Left ventricle myocardium inferior (tissue), 1 donor: ENCODE data around the gene PLCB1. TPM values are rescaled to one million over a fixed set of nuclear protein-coding genes. Genes with fewer than 3 reads are reported as not detected.
"Not testable (repeated sequence)": the region's sequence is repeated elsewhere in the genome, so short reads cannot be mapped to it uniquely, and the experiment has no call there.

Experiments
- DNase-seq: peaks from one replicate; pipeline ENCODE4 v3.0.0-alpha.2; 2020
- H3K27ac ChIP-seq: fragments of 200-600 bp; replicated peaks from 2 replicates; pipeline ENCODE4 v1.8.0; 2021
- H3K27me3 ChIP-seq: fragments of 200-600 bp; 2 replicates; pipeline ENCODE4 v1.8.0; 2021; ENCODE audit warnings: low read depth
- H3K36me3 ChIP-seq: fragments of 200-600 bp; 2 replicates; pipeline ENCODE4 v1.8.0; 2021
- H3K4me1 ChIP-seq: fragments of 200-600 bp; 2 replicates; pipeline ENCODE4 v1.8.0; 2021
- H3K4me3 ChIP-seq: fragments of 200-600 bp; 2 replicates; pipeline ENCODE4 v1.8.0; 2021; ENCODE audit warnings: mild to moderate bottlenecking, moderate library complexity
- H3K9me3 ChIP-seq: fragments of 200-600 bp; replicated peaks from 2 replicates; pipeline ENCODE4 v1.8.0; 2021
- intact Hi-C: fragments of 100-400 bp; cut with micrococcal nuclease; formaldehyde crosslinking; loops from one replicate; pipeline ENCODE4 v1.11.0; 2022
- total RNA-seq: library from RNA; stranded (reverse); fragmentation: NEBNext Ultra II Directional; extraction: Animal tissue kit (Norgen Biotek cat#: 25700); gene quantifications from one replicate; pipeline ENCODE4 v1.2.1, GENCODE V29; 2021
- TF ChIP-seq, protein P1 (sequence below): fragments of 200-600 bp; IDR thresholded peaks from 2 replicates; pipeline ENCODE4 v1.8.0; 2021; ENCODE audit warnings: antibody characterized with exemption, mild to moderate bottlenecking, borderline replicate concordance
- donor health status: DM: no; HTN: yes; CAD: no; lungs with severe emphysema.

The PLCB1 gene
- total RNA-seq, 1 donor from 2014 or later, result 6.0 TPM

DNA sequence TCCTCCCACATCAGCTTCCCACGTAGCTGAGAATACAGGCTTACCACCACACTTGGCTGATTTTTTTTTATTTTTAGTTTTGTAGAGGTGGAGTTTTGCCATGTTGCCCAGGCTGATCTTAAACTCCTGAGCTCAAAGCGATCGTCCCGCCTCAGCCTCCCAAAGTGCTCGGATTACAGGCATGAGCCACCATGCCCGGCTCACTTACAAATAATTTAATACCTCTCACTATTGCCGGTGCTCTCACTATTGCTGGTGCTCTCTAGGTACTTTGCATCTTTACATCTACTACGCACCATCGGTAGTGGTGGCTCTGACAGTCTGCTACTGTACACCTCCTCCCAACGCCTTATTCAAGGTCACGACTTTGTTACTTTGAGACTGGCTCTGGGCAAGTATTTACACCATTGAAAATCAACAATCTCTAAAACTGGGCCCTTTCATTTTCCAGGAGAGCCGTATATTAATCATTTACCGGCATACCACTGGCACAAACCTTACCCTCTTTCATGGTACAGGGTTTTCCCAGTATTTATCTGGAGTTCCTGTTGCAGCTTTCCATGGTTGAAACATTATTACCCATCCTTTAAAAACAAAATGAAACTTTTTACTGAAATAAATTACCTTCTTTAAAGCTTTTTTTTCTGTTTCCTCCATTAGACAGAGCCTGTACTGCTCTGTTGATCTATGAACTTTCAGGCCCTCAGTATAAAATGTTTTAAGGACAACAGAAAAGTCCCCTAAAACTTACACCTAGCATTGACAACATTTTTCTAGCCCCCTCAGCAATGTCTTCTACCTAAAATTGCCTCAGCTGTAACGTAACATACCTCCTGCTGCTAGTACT is 677.3 kb downstream of the PLCB1 start:
- H3K9me3 ChIP-seq, result no peaks in the 10 kb centered on the region
- H3K27ac ChIP-seq, result no peak overlapping the region
- intact Hi-C loops, result no loop called here

GRCh38 chr20:8811801-8812594 is 679.9 kb downstream of the PLCB1 start:
- intact Hi-C loops, result no loop called here
- Histone ChIP-seq H3K9me3 (no peaks in the 10 kb centered on the region), H3K4me3 (no peak overlapping the region), H3K4me1 (peaks cover 9% of the 10 kb centered on the region), H3K27me3 (no peaks in the 10 kb centered on the region), H3K27ac (peak overlapping the region; percentile 51), H3K36me3 (no peaks in the 10 kb centered on the region)
- DNase-seq, result no peak
- TF ChIP-seq, protein P1, sequence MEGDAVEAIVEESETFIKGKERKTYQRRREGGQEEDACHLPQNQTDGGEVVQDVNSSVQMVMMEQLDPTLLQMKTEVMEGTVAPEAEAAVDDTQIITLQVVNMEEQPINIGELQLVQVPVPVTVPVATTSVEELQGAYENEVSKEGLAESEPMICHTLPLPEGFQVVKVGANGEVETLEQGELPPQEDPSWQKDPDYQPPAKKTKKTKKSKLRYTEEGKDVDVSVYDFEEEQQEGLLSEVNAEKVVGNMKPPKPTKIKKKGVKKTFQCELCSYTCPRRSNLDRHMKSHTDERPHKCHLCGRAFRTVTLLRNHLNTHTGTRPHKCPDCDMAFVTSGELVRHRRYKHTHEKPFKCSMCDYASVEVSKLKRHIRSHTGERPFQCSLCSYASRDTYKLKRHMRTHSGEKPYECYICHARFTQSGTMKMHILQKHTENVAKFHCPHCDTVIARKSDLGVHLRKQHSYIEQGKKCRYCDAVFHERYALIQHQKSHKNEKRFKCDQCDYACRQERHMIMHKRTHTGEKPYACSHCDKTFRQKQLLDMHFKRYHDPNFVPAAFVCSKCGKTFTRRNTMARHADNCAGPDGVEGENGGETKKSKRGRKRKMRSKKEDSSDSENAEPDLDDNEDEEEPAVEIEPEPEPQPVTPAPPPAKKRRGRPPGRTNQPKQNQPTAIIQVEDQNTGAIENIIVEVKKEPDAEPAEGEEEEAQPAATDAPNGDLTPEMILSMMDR, result no peak

More for the DNA sequence above, 677.3 kb downstream of the PLCB1 start:
- TF ChIP-seq, protein P1, result no peak
- Histone ChIP-seq H3K4me3 (no peak overlapping the region), H3K36me3 (no peaks in the 10 kb centered on the region), H3K4me1 (peaks cover 9% of the 10 kb centered on the region), H3K27me3 (no peaks in the 10 kb centered on the region)
- DNase-seq, result no peak

GRCh38 chr20:8812817-8813216 is 680.8 kb downstream of the PLCB1 start:
- no peak overlapping the region for H3K4me3 ChIP-seq
- DNase-seq, result peak; percentile 19
- peaks cover 6% of the 10 kb centered on the region for H3K4me1 ChIP-seq
- H3K9me3 ChIP-seq, result no peaks in the 10 kb centered on the region
- H3K27ac ChIP-seq, result peak overlapping the region; percentile 51
- TF ChIP-seq, protein P1, result no peak
- no peaks in the 10 kb centered on the region for H3K27me3 ChIP-seq
- H3K36me3 ChIP-seq, result no peaks in the 10 kb centered on the region
- intact Hi-C loops, result no loop called here

- Histone ChIP-seq H3K9me3 (no peaks in the 10 kb centered on the region), H3K4me3 (no peak overlapping the region), H3K36me3 (no peaks in the 10 kb centered on the region), H3K4me1 (no peaks in the 10 kb centered on the region), H3K27ac (no peak overlapping the region), H3K27me3 (no peaks in the 10 kb centered on the region)
- TF ChIP-seq, protein P1, result no peak
- intact Hi-C loops, result no loop called here
- DNase-seq, result no peak
These were observed 683.1 kb downstream of the PLCB1 start for GRCh38 chr20:8815208-8815607.

DNA sequence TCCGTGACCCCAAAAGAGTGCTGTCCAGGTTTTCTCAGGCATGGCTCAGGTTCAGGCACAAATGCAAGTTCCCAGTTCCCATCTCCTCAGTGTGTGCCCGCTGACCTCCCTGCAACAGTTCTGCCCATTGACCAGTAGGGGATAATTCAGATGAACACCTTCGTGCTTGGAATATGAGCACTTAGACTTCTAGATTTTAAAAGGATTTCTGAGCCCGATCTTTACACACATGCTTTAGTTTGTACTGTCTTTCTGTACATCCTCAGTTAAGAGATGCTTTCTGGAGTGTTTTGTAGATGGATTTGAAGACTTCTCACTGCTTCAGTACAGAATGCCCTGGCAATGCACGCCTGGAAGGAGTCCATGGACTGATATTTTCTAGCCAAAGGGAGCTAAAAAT is 697.2 kb downstream of the PLCB1 start:
- no peaks in the 10 kb centered on the region for H3K36me3 ChIP-seq
- H3K4me1 ChIP-seq, result no peaks in the 10 kb centered on the region
- DNase-seq, result no peak
- H3K27me3 ChIP-seq, result no peaks in the 10 kb centered on the region
- TF ChIP-seq, protein P1, result no peak
- H3K27ac ChIP-seq, result no peak overlapping the region
- no peaks in the 10 kb centered on the region for H3K9me3 ChIP-seq
- H3K4me3 ChIP-seq, result no peak overlapping the region
- intact Hi-C loops, result no loop called here

DNA sequence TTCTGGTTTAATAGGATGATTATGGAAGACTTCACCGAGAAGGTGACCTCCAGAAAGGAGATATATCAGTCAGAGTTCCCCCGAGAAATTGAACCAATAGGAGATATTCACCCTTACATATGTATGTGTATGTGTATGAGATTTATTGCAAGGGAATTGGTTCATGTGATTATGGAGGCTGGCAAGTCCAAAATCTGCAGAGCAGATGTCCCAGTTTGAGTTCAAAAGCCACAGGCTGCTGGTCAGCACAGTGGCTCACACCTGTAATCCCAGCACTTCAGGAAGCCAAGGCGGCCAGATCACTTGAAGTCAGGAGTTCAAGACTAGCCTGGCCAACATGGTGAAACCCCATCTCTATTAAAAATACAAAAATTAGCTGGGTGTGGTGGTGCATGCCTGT is 702.2 kb downstream of the PLCB1 start:
- H3K9me3 ChIP-seq, DNase-seq, H3K4me3 ChIP-seq, H3K27ac ChIP-seq, H3K36me3 ChIP-seq, H3K27me3 ChIP-seq, intact Hi-C loops, H3K4me1 ChIP-seq: not testable (repeated sequence)
